GM19099 (cell line): ENCODE data around the gene GPC3.

Experiments used
- POLR2A ChIP-seq: IDR thresholded peaks from 3 replicates; pipeline ENCODE4 v1.6.1; 2011; ENCODE audit warnings: low read depth; ENCODE audit not compliant: insufficient read length; ENCODE audit errors: extremely low read depth

Gene GPC3

GRCh38 chrX:133575501-133576136 lies 409.8 kb downstream of the GPC3 start:
- TF ChIP-seq POLR2A: no peak

- no peak for TF ChIP-seq POLR2A
These were observed 410.7 kb downstream of the GPC3 start for GRCh38 chrX:133574716-133575115.

GRCh38 chrX:133570549-133570948 lies 414.8 kb downstream of the GPC3 start:
- TF ChIP-seq POLR2A: no peak

GRCh38 chrX:133569217-133569616 lies 416.2 kb downstream of the GPC3 start:
- TF ChIP-seq POLR2A: no peak

DNA sequence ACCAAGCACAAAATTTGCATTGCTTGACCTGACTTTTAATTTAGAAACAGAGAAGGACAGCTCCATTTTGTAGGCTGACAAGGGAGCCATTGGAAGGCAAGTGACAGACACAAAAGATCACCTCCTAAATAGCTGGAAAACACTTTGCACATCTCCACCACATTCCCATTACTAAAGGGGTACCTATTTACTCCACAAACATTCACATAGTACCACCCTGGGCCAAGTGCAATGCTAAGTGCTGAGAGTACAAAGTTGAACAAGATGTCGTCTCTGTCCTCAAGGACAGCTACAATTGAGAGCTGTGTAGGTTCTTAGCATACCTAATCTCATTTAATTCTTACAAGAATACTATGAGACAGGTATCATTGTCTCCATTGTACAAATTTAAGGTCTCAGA lies 417.3 kb downstream of the GPC3 start:
- no peak for TF ChIP-seq POLR2A

DNA sequence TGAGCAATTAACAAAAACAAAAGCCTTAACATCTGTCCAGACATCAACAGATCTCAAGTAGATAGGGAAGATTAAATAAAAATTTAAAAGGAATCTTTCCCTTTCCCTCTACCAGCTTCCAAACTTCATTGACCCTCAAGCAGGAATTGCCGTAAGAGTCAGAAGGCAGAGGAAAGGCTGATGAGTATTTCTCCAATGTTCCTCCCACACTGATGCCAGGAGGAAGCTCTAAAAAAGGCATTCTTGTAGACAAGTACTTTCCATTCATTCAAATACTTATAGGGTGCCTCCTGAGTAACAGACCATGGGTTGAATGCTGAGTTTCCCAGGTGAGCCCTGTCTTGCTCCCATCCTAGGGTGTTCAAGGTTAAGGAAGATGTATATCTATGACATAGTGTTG lies 418.5 kb downstream of the GPC3 start:
- no peak for TF ChIP-seq POLR2A

DNA sequence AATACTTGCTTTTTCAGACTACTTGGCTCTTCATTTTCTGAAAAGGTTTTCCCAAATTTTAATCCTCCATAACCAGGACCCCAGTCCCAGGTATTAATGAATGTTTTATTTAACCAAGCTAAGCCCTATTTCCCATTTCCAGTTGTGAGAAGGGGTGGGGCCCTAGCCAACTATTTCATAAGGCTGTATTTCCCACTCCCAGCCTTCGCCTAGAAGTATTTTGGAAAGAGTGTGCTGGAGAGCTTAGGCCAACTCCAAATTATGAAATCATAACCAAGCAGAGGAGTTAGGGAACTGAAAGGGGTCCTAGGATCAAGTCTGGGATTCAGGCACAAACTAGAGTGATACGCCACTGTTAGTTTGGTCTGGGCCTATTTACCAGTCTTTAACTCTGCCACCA lies 421.7 kb downstream of the GPC3 start:
- no peak for TF ChIP-seq POLR2A

- TF ChIP-seq POLR2A: no peak
These were observed 424.1 kb downstream of the GPC3 start for GRCh38 chrX:133561251-133561650.

- no peak for TF ChIP-seq POLR2A
These were observed 425.5 kb downstream of the GPC3 start for GRCh38 chrX:133559909-133560308.

GRCh38 chrX:133555782-133556458 lies 429.5 kb downstream of the GPC3 start:
- no peak for TF ChIP-seq POLR2A

- TF ChIP-seq POLR2A: no peak
These were observed 434.5 kb downstream of the GPC3 start for GRCh38 chrX:133550665-133551485.

- TF ChIP-seq POLR2A: no peak
These were observed 436.0 kb downstream of the GPC3 start for GRCh38 chrX:133549295-133549933.

- TF ChIP-seq POLR2A: no peak
These were observed 439.0 kb downstream of the GPC3 start for GRCh38 chrX:133546441-133546840.

DNA sequence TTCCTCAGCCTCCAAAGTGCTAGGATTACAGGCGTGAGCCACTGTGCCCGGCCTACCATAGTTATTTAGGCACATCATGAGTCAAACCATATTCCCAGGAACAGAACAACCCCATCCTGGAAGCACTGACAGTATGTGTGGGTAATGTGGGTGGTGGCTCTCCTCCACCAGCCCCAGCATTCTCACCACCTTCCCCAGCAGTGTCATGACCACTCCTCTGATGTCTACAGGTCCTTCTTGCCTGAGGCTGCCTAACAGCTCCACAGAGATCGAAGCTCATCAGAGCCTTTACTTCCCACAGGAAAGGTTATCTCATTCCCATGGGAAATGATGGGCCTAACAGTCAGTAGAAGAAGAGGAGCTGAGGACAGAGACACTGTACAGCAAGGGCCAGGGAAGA lies 440.6 kb downstream of the GPC3 start:
- no peak for TF ChIP-seq POLR2A

GRCh38 chrX:133544115-133544514 lies 441.3 kb downstream of the GPC3 start:
- no peak for TF ChIP-seq POLR2A

DNA sequence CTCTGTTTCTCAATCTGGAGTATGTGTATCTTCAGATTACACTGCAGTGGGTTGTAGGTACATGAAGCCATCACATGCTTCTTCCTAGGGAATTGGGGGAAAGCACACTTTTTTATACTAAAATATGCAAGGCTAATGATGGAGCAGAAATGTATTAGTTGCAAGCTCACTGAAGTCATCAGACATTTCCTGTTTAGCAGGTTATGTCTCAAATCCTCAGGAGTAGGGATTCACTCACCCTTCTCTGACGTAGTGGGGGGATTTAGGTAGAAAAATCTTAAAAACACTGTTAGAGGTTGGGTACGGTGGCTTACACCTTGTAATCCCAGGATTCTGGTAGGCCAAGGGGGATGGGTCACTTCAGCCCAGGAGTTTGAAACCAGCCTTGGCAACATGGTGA lies 441.7 kb downstream of the GPC3 start:
- TF ChIP-seq POLR2A: no peak

- no peak for TF ChIP-seq POLR2A
These were observed 442.9 kb downstream of the GPC3 start for GRCh38 chrX:133542476-133542875.
